Ishikawa (cell line): ENCODE data around the gene CRTC3.

ENCODE experiments used
- CEBPB ChIP-seq: IDR thresholded peaks from 2 replicates; pipeline ENCODE4 v1.6.1; 2012
- EGR1 ChIP-seq: IDR thresholded peaks from 2 replicates; pipeline ENCODE4 v1.6.1; 2012
- EP300 ChIP-seq: IDR thresholded peaks from 2 replicates; pipeline ENCODE4 v1.6.1; 2012; ENCODE audit warnings: borderline replicate concordance
- FOXM1 ChIP-seq: IDR thresholded peaks from 2 replicates; pipeline ENCODE4 v1.6.1; 2012; ENCODE audit warnings: low read depth, borderline replicate concordance
- TCF12 ChIP-seq: IDR thresholded peaks from 2 replicates; pipeline ENCODE4 v1.6.1; 2012; ENCODE audit warnings: low read depth
- YY1 ChIP-seq: IDR thresholded peaks from 2 replicates; pipeline ENCODE4 v1.6.1; 2012; ENCODE audit warnings: low read depth
- TF ChIP-seq, protein P1 (sequence below): IDR thresholded peaks from 2 replicates; pipeline ENCODE4 v1.6.1; 2012

DNA sequence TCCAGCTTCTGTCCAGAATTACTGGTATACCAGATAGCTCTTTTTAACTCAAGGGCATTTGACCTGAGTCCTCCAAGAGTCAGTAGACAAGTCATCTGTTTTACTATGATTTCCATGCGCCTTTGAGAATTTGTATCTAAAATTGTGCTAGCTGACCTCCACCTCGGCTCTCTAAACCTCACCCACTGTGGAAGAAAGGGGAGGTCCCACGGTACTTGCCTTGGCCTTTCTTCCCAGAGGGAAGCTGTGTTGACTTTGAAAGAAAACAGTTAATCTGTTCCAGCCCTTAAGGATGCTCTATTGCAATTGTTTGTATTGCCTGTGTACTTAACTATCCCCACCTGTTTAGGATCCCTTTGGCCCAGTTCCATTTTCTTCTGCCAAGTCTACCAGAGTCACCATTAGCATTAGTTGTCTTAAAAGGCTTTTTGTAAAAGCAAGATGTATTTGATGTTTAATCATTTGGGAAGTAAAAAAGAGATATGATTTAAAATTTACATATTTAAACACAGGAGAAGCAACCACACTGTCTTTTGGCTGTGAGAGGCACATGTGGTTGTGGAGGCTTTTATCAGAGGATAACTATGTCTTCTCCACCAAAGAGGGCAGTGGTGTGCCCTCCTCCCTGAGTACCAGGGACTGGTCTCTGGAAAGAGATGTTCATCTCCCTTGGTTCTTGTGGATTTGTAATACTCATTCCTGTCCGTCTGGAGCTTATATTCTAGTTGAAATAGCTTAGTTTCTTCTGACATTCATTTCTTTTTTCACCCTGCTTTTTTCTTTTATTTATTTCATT is 88.8 kb downstream of the CRTC3 start:
- TF ChIP-seq YY1 (no peak), TCF12 (no peak), EP300 (no peak), CEBPB (no peak), EGR1 (no peak), FOXM1 (no peak)
- TF ChIP-seq, protein P1, sequence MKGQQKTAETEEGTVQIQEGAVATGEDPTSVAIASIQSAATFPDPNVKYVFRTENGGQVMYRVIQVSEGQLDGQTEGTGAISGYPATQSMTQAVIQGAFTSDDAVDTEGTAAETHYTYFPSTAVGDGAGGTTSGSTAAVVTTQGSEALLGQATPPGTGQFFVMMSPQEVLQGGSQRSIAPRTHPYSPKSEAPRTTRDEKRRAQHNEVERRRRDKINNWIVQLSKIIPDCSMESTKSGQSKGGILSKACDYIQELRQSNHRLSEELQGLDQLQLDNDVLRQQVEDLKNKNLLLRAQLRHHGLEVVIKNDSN, result no peak
